ENCODE data around the gene MOB3B. TPM values are rescaled to one million over a fixed set of nuclear protein-coding genes. Genes with fewer than 3 reads are reported as not detected.
"Not testable (repeated sequence)": the region's sequence is repeated elsewhere in the genome, so short reads cannot be mapped to it uniquely, and the experiment has no call there.

Gene MOB3B
- total RNA-seq, 1 donor from 2014 or later: 1.4 TPM

DNA sequence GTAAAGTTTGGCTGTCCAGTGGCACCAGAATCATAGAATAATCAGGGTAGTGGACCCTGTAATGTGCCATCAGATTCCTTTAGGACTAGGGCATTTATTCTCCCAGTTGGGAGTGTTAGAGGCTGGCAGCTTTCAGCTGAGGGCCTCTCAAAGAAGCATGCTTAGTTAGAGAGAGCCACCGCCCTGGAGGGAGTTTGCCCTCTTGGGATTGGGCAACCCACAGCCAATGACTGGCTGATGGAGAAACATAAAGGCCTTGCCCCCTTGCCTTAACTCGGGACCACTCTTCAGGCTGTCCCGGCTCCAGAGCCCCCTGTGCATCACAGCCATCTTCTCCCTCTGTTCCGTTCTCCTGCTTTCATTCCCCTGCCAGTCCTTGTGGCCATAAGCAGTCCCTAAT is 26.0 kb downstream of the MOB3B start:
- TF ChIP-seq, protein P1, sequence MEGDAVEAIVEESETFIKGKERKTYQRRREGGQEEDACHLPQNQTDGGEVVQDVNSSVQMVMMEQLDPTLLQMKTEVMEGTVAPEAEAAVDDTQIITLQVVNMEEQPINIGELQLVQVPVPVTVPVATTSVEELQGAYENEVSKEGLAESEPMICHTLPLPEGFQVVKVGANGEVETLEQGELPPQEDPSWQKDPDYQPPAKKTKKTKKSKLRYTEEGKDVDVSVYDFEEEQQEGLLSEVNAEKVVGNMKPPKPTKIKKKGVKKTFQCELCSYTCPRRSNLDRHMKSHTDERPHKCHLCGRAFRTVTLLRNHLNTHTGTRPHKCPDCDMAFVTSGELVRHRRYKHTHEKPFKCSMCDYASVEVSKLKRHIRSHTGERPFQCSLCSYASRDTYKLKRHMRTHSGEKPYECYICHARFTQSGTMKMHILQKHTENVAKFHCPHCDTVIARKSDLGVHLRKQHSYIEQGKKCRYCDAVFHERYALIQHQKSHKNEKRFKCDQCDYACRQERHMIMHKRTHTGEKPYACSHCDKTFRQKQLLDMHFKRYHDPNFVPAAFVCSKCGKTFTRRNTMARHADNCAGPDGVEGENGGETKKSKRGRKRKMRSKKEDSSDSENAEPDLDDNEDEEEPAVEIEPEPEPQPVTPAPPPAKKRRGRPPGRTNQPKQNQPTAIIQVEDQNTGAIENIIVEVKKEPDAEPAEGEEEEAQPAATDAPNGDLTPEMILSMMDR (IDR thresholded peaks at IDR 0.05; ENCODE audit: insufficient read depth, low read length, poor library complexity, severe bottlenecking): no peak
- Histone ChIP-seq H3K36me3 (ENCODE audit: control insufficient read depth, insufficient read depth, low read length) (no peaks in the 10 kb centered on the region), H3K27me3 (ENCODE audit: control insufficient read depth, insufficient read depth, low read length) (no peaks in the 10 kb centered on the region), H3K4me3 (ENCODE audit: low read depth, low read length) (no peak overlapping the region)
- no peak for DNase-seq (ENCODE audit: low read depth)

DNA sequence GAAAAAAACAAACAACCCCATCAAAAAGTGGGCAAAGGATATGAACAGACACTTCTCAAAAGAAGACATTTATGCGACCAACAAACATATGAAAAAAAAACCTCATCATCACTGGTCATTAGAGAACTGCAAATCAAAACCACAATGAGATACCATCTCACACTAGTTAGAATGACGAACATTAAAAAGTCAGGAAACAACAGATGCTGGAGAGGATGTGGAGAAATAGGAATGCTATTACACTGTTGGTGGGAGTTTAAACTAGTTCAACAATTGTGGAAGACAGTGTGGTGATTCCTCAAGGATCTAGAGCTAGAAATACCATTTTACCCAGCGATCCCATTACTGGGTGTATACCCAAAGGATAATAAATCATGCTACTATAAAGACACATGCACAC is 28.7 kb downstream of the MOB3B start:
- not testable (repeated sequence) for H3K27me3 ChIP-seq (ENCODE audit: control insufficient read depth, insufficient read depth, low read length); H3K36me3 ChIP-seq (ENCODE audit: control insufficient read depth, insufficient read depth, low read length); H3K4me3 ChIP-seq (ENCODE audit: low read depth, low read length); DNase-seq (ENCODE audit: low read depth)

DNA sequence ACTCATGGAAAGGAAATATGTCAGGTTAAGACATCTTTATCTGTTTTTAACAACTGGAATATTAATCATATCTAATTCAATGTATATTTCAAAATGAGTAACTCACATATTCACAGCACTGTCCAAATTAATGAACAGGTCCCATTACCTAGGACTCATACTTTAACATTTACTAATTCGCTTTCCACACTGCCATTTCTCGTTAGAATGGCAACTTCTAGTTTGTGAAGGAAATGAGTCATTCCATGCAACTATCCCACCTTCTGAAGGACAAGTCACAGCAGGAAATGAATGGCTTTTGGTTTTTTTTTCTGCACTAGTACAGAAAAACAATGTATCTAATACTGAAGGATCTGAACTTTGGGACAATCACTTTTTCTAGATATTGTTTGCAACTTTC is 30.2 kb downstream of the MOB3B start:
- peak; percentile 44 for DNase-seq (ENCODE audit: low read depth)
- TF ChIP-seq, protein P1 (IDR thresholded peaks at IDR 0.05; ENCODE audit: insufficient read depth, low read length, poor library complexity, severe bottlenecking): no peak
- Histone ChIP-seq H3K27me3 (ENCODE audit: control insufficient read depth, insufficient read depth, low read length) (no peaks in the 10 kb centered on the region), H3K36me3 (ENCODE audit: control insufficient read depth, insufficient read depth, low read length) (no peaks in the 10 kb centered on the region), H3K4me3 (ENCODE audit: low read depth, low read length) (no peak overlapping the region)

DNA sequence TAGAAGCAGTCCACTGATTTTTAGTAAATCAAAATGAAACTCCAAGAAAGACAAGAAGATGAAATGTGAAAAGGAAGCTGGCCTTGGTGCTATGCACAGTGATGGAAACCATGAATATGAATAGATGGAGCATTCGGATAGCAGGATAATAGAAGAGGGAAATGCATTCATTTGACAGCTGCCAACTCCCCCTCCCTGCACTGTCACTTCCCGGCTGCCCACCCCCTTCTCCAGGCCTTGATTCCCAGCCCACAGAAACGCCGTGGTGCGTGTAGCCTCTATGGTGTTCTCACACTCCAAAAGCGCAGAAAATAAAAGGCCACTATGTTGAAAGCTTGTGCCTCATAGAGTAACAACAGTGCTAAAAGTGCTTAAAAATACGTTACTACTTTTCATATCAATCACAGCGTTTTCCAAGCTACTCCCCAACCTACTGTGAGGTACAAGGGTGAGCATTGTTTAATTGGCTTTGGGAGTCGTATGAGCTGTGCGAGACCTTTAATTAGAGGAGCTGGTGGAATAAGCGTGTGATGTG is 31.7 kb downstream of the MOB3B start:
- no peak for DNase-seq (ENCODE audit: low read depth)
- TF ChIP-seq, protein P1 (IDR thresholded peaks at IDR 0.05; ENCODE audit: insufficient read depth, low read length, poor library complexity, severe bottlenecking): no peak
- Histone ChIP-seq H3K36me3 (ENCODE audit: control insufficient read depth, insufficient read depth, low read length) (no peaks in the 10 kb centered on the region), H3K4me3 (ENCODE audit: low read depth, low read length) (no peak overlapping the region), H3K27me3 (ENCODE audit: control insufficient read depth, insufficient read depth, low read length) (no peaks in the 10 kb centered on the region)

DNA sequence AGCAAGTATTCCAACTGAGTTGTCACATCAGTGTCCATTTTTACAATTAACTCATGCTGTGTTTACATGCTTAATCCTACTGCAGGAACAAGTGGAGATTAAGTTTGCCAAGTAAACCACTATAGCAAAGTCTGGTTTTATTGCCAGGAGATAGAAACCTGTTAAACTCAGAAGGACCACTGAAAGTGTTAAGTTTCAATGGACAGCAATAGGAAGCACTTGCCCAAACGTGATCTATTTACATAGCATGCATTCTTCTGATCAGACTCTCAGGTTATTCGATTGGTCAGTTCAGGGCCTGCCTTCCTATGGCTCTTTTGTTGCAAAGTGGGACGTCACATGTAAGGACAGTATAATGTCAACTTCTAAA is 33.5 kb downstream of the MOB3B start:
- Histone ChIP-seq H3K36me3 (ENCODE audit: control insufficient read depth, insufficient read depth, low read length) (no peaks in the 10 kb centered on the region), H3K27me3 (ENCODE audit: control insufficient read depth, insufficient read depth, low read length) (no peaks in the 10 kb centered on the region), H3K4me3 (ENCODE audit: low read depth, low read length) (no peak overlapping the region)
- TF ChIP-seq, protein P1 (IDR thresholded peaks at IDR 0.05; ENCODE audit: insufficient read depth, low read length, poor library complexity, severe bottlenecking): no peak
- DNase-seq (ENCODE audit: low read depth): no peak

DNA sequence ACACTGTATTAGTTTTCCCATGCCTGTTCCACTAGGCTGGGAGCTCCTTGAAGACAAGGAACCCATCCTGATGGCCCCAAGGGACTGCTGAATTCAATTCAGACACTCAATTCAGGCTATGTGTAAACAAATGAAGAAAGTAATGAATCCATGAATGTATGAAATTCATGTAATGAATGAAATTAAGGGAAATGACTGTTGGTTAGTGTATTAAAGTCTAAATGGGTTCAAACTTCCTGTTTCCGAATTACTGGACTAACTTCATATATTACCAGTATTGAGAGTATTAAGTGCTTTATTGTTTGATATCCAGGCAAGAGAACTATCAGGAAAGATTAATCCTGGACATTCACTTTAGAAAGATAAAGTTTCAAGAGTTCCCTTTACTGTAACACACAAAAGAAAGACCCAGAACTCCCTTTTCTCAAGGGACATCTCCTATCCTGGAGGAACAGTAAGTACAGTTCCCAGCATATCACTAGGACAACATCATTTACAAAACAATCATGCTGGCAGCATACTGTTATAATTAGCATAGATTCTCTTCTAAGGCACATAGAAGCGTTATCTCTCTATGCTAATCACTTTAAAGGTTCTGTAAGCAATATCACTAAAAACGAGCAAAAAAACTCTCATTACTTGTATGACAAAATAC is 34.0 kb downstream of the MOB3B start:
- H3K36me3 ChIP-seq (ENCODE audit: control insufficient read depth, insufficient read depth, low read length): no peaks in the 10 kb centered on the region
- no peak overlapping the region for H3K4me3 ChIP-seq (ENCODE audit: low read depth, low read length)
- TF ChIP-seq, protein P1 (IDR thresholded peaks at IDR 0.05; ENCODE audit: insufficient read depth, low read length, poor library complexity, severe bottlenecking): no peak

More for the DNA sequence above, 34.0 kb downstream of the MOB3B start:
- no peaks in the 10 kb centered on the region for H3K27me3 ChIP-seq (ENCODE audit: control insufficient read depth, insufficient read depth, low read length)
- no peak for DNase-seq (ENCODE audit: low read depth)

Measured in kidney epithelial cell (primary cell).